Activated gamma-delta T cell treated with Interleukin-2 at 50 U/mL for 16 hours (primary cell): Measurements from ENCODE around the gene SPSB2.
A peak's percentile ranks its signal among the peaks of the same experiment; 100 is the strongest.

ENCODE experiments used
- DNase-seq: peaks from one replicate; pipeline ENCODE4 v3.0.0-alpha.2; 2020

The SPSB2 gene

GRCh38 chr12:6829536-6830220, 43.4 kb downstream of the SPSB2 start:
- DNase-seq = no peak

- peak; percentile 26 for DNase-seq
Measured at GRCh38 chr12:6828781-6829535, 44.1 kb downstream of the SPSB2 start.

GRCh38 chr12:6827982-6828780, 44.9 kb downstream of the SPSB2 start, which contains the start of gene P3H3:
Gene P3H3, plus strand, starts transcription at chr12:6828407. Its CDS starts 34 bp downstream, at chr12:6828441.
- no peak for DNase-seq

GRCh38 chr12:6827437-6827911, 45.6 kb downstream of the SPSB2 start:
- DNase-seq = no peak

GRCh38 chr12:6826734-6827436, 46.2 kb downstream of the SPSB2 start:
- no peak for DNase-seq

GRCh38 chr12:6826125-6826733, 46.9 kb downstream of the SPSB2 start:
- DNase-seq = no peak

- DNase-seq = peak; percentile 76
Measured at GRCh38 chr12:6825398-6826124, 47.5 kb downstream of the SPSB2 start.

- no peak for DNase-seq
Measured at GRCh38 chr12:6824901-6825381, 48.2 kb downstream of the SPSB2 start.

- DNase-seq = no peak
Measured at GRCh38 chr12:6824085-6824775, 48.9 kb downstream of the SPSB2 start.

- DNase-seq = no peak
Measured at GRCh38 chr12:6823182-6824084, 49.7 kb downstream of the SPSB2 start.

GRCh38 chr12:6822426-6823135, 50.5 kb downstream of the SPSB2 start:
- DNase-seq = no peak

GRCh38 chr12:6821591-6822425, 51.3 kb downstream of the SPSB2 start, which contains the start of gene GPR162:
Gene GPR162, plus strand, starts transcription at chr12:6821821. Its CDS starts 2,078 bp downstream, at chr12:6823899.
- DNase-seq = no peak
